Measurements from ENCODE around the gene PARP11.
"Not testable (repeated sequence)": the region's sequence is repeated elsewhere in the genome, so short reads cannot be mapped to it uniquely, and the experiment has no call there.

The PARP11 gene

GRCh38 chr12:3882896-3883564 lies 9.8 kb upstream of the PARP11 start:
- DNase-seq (ENCODE audit: low read depth, low spot score), result no peak

GRCh38 chr12:3882406-3882805 lies 9.2 kb upstream of the PARP11 start:
- DNase-seq (ENCODE audit: low read depth, low spot score), result no peak

- no peak for DNase-seq (ENCODE audit: low read depth, low spot score)
These were observed 8.2 kb upstream of the PARP11 start for GRCh38 chr12:3881281-3881950.

- DNase-seq (ENCODE audit: low read depth, low spot score), result no peak
These were observed 6.6 kb upstream of the PARP11 start for GRCh38 chr12:3879846-3880245.

- no peak for DNase-seq (ENCODE audit: low read depth, low spot score)
These were observed 1.8 kb downstream of the PARP11 start for GRCh38 chr12:3871356-3871755.

- no peak for DNase-seq (ENCODE audit: low read depth, low spot score)
These were observed 3.3 kb downstream of the PARP11 start for GRCh38 chr12:3869865-3870264.

- DNase-seq (ENCODE audit: low read depth, low spot score), result no peak
These were observed 3.8 kb downstream of the PARP11 start for GRCh38 chr12:3869433-3869832.

- no peak for DNase-seq (ENCODE audit: low read depth, low spot score)
These were observed 9.4 kb downstream of the PARP11 start for GRCh38 chr12:3863756-3864155.

GRCh38 chr12:3842517-3842916 lies 30.7 kb downstream of the PARP11 start:
- DNase-seq (ENCODE audit: low read depth, low spot score), result no peak

GRCh38 chr12:3841783-3842182 lies 31.4 kb downstream of the PARP11 start:
- DNase-seq (ENCODE audit: low read depth, low spot score), result no peak

- DNase-seq (ENCODE audit: low read depth, low spot score), result not testable (repeated sequence)
These were observed 32.4 kb downstream of the PARP11 start for GRCh38 chr12:3840833-3841232.

GRCh38 chr12:3839745-3840144 lies 33.5 kb downstream of the PARP11 start:
- DNase-seq (ENCODE audit: low read depth, low spot score), result not testable (repeated sequence)

- DNase-seq (ENCODE audit: low read depth, low spot score), result not testable (repeated sequence)
These were observed 34.3 kb downstream of the PARP11 start for GRCh38 chr12:3838701-3839548.

GRCh38 chr12:3838076-3838475 lies 35.1 kb downstream of the PARP11 start:
- DNase-seq (ENCODE audit: low read depth, low spot score), result no peak

GRCh38 chr12:3837049-3837448 lies 36.1 kb downstream of the PARP11 start:
- no peak for DNase-seq (ENCODE audit: low read depth, low spot score)

GRCh38 chr12:3836641-3837040 lies 36.6 kb downstream of the PARP11 start:
- no peak for DNase-seq (ENCODE audit: low read depth, low spot score)

- no peak for DNase-seq (ENCODE audit: low read depth, low spot score)
These were observed 37.3 kb downstream of the PARP11 start for GRCh38 chr12:3835914-3836313.

- DNase-seq (ENCODE audit: low read depth, low spot score), result no peak
These were observed 38.4 kb downstream of the PARP11 start for GRCh38 chr12:3834774-3835173.

GRCh38 chr12:3833670-3834310 lies 39.4 kb downstream of the PARP11 start:
- DNase-seq (ENCODE audit: low read depth, low spot score), result no peak

- no peak for DNase-seq (ENCODE audit: low read depth, low spot score)
These were observed 40.5 kb downstream of the PARP11 start for GRCh38 chr12:3832738-3833137.

GRCh38 chr12:3828888-3829287 lies 44.3 kb downstream of the PARP11 start:
- no peak for DNase-seq (ENCODE audit: low read depth, low spot score)

All from activated CD4-positive, CD25-positive, alpha-beta regulatory T cell treated with anti-CD3 and anti-CD28 coated beads, Interleukin-2, amount 50 U/mL, for 16 hours (primary cell).